GM19099 (cell line): Measurements from ENCODE around the gene FAM13A.

Source experiments
- POLR2A ChIP-seq: IDR thresholded peaks from 3 replicates; pipeline ENCODE4 v1.6.1; 2011; ENCODE audit warnings: low read depth; ENCODE audit not compliant: insufficient read length; ENCODE audit errors: extremely low read depth

FAM13A gene

DNA sequence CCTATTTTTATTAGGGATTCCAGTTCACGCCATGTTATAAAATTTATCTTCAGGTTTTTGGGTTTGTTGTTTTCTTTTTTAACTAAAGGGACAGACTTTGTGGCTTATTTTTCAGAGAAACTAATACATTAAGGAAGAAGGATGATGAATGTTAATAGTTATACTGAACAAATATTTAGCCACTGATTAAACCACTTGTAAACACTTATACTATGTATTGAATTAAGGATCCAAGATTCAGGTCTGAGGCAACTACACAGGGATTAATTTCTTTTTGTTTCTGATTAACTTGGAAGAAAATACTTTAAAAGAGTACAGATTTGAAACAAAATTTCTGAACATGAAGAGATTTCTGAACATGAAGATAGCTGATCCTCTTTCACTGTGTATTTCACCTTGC is 276.6 kb downstream of the FAM13A start:
- TF ChIP-seq POLR2A, result no peak

DNA sequence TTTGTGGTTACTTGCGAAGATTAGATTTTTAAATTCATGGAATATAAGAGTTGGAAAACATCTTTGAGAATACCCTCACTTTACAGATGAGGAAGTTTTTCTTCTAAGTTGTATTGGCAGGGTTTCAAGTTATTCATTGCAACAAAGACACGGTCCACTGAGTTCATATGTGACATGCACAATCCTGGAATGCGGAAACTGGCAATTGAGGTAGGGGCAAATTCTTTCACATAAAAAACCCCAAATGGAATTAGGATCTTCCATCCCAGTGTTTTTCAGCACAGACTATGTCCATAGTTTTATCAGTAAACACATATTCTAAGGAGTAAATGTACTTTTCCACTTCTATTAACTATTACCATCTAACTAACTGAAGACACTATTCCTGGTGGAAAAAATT is 277.6 kb downstream of the FAM13A start:
- TF ChIP-seq POLR2A, result no peak

DNA sequence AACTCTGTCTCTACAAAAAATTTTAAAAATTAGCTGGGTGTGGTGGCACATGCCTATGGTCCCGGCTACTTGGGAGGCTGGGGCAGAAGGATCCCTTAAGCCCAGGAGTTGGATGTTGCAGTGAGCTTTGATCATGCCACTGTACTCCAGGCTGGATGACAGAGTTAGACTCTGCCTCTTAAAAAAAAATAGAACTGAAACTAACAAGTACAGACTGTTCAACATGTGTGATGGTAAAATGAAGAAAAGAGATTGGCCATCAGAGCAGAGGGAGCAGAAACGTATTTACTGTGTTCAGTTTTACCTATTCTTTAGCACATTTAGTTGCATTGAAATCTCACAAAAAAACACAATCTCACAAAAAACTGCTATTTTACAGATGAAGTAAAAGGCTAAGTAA is 281.5 kb downstream of the FAM13A start:
- no peak for TF ChIP-seq POLR2A

DNA sequence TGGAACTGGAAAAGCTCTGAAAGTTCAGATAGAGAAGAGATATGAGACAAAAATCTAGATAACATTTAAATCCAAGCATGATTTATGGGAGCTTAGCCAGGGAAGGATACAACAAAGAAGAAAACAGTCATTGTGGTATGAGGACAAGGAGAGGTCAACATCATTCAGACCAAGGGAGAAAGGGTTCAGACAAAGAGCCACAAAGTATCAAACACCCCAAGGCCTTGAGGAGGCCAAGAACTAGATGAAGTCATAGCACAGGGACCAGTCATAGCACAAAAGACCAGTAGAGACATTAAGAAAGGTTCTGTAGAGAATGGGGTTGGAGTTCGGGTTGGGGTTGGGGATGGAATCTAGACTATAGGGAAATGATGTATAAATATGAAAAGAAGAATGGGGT is 282.0 kb downstream of the FAM13A start:
- TF ChIP-seq POLR2A, result no peak

DNA sequence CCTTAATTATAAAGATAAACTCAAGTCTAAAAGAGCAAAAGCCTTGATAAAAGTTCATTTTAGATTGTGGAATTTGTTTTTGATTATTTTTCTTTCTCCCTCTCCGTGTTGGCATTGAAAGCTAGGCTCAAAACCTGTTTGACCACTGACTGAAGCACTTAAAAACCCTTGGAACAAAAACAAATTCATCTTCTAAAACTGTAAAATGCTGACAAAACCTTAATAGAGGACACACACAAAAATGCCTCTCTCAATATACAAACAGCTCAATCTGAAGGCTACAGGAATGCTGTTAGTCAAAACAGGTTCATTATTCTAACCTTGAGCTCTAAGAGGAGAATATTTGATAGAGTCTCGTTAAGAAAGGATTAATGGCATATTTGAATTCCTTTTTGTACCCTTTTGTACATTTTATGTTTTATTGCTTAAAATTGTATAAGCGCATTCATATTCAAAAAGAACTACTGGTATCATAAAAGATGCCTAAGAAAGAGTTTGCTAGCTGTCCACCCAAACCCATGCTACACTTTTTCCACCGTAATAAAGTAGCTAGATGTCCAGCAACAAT is 285.0 kb downstream of the FAM13A start:
- no peak for TF ChIP-seq POLR2A

DNA sequence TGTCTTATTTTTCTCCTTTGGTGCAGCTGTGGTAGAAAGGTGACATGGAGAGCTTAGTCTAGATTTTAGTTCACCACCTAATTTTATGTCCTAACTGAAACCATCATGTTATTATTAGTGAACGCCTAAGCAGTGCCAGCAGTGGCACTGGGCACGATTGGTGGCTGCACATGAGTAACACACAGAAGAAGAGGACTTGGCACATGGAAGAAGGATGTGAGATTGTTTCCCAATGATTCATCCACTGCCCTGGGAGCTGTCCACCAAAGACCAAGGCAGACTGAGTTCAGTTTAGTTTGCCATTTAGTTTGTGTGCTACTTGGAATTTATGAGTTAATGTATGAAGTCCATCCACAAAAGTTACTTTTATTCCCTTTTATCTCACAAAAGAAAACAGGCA is 291.3 kb downstream of the FAM13A start:
- no peak for TF ChIP-seq POLR2A

DNA sequence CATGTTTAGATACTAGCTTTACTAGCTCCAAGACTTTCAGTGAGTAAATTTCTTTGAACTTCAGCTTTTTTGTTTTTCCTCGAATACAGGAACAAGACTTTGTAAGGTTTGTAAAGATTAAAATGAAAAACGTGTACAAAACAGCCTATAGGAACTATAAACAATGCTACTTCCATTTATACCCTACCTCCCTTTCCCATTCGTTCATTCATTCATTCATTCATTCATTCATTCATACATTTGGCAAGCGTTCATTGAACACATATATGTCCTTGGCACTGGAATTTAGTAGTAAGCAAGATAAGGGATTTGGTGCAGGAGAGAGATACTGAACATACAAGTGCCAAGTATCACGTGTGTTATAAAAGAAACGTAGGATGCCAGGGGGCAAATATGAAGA is 293.9 kb downstream of the FAM13A start:
- no peak for TF ChIP-seq POLR2A

DNA sequence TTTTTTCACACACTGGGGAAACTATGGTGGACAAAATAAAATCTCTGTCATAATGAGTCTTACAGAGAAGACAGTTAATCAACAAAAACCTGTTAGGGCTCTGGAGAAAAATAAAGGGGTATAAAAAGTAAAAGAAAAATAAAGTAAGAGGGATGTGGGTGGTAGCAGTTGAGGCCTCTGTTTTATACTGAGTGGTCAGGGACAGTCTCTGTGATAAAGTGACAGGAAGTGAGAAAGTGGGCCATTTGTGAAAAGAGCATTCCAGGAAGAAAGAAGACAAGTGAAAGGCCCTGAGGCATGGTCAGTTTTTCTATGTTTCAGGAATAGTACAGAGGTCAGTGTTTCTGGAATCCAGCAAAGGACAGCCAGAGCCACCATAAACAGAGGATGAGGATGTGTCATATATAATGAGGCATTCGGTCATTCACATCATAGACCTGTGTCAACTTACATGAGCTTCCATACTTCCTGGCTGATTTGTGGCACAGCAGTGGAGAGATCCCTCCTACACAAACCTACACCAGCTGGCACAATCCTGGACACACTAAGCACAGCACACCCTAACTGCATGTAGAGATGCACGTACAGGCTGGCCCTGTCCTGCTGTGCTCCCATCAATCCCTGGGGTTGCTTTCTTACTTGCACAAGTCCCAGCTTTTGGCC is 295.0 kb downstream of the FAM13A start:
- no peak for TF ChIP-seq POLR2A

DNA sequence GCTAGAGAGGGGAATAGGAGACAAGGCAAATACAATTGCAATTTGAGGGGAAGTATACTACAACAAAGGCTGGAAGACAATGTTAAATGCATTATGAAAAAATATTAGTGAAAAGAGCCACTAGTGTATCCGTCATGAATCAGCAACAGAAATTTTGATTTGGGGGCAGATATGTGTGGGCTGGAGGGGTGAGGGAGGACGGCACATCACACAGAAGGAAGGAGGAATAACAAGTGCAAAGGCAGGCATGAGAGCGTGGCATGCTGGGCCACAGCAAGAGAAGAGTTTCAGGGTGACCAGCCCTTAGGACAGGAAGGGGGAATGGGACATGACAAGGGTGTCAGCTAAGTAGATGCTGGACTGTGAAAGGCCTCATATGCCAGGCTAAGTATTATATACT is 295.6 kb downstream of the FAM13A start:
- no peak for TF ChIP-seq POLR2A

DNA sequence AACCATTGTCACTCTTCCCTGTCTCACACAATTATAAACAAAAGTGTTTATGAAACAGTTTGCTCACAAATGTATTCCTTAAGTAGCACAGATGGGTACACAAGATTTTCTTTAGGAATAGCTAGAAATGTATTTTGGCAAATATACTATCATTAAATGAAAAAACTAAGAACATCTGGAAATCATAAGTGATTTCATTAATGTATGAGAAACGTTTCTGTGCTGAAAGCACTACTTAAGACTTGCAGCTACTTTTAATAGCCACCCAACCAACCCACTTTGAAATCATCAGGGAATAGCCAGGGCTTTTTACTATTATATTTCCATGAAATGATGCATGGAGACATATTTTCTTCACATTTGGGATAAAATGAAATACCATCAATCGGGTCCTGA is 297.1 kb downstream of the FAM13A start:
- TF ChIP-seq POLR2A, result no peak

DNA sequence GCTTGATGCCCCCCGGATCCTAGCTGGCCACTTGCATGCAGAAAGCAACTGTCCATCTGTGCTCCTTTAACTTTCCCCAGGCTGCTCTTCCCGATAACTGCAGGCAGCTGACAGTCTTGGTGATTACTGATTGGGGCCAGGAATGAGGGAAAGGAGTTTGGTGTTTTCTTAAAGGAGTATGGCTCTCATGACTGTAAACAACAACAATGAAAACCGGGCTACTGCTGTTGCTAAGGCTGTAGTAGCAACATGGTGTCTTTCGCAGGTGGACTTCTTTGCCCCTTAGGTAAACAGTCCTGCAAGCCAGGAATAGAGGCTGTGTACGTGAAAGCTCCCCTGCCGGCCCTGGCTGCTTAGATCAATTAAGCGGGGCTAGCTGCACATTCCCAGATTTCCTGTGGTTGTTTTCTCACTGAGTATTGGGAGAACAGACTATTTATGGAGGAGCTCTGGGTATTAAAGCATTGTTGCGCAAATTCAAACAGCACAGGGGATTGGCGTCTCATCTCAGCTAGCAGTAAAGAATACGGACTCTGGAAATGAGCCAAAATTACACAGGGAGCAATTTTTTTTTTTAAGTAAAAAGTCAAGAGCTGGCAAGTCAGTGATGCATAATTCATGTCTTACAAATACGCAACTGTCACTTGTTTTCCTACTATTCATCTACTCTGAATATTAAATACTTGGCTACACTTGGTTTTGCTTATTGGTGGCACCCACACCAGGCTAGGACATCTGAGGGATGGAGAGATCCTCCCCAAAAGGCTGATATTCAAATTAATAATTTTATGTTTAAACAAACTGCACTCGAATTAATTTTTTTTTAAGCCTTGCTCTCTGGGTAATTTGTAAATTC is 297.7 kb downstream of the FAM13A start:
- TF ChIP-seq POLR2A, result no peak

DNA sequence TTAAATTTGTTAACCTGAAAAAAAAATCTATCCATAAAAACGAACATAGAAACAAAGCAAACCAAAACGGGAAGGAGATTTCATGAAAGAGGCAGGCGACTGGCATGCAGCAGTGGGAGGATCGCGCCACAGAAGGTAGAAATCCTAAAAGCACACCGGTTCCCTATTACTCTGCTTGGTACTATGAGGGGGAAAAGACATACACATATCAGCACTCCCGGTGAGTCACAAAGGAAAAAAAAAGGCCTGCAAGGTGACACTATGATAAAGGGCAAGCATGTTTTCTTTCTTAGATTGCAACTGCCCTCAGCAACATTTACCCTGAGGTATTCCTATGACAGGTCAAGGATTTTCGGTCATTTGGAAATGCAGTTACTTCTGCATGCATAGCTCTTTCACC is 298.7 kb downstream of the FAM13A start:
- no peak for TF ChIP-seq POLR2A

DNA sequence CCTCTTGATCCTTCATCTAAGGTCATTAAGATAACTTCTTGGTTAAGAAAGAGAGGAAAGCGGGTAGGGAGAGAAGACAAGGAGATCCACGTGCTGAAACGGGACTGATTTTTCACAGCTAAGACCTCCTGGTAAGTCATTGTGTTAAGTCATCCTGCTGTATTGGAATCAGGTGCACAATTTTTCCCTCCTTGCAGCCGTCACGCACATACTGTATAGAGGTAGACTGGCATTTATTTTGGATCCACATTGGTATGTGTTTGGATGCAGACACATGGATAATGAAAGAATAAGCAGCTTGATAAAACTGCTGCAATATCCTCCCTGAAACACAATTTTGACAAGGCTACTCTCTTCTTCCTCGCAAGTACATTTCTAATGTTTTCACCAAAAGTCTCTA is 299.2 kb downstream of the FAM13A start:
- no peak for TF ChIP-seq POLR2A

DNA sequence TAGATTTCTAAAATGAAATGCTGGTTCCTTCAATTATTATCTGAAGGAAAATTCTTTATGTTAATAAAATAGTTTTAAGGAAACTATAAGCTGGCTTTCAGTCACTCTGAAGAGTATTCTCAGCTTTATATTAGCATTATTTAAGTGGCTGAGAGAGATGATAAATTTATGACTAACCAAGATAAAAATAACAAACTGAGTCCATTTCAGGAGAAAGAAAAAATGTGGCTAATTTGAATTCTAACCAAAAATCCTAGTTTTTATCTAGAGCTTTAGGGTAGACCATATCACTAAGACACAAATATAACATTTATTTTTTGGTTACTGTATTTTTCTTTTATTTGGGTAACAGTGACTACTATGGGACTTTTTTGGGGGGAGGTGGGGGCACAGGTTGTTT is 299.9 kb downstream of the FAM13A start:
- no peak for TF ChIP-seq POLR2A

DNA sequence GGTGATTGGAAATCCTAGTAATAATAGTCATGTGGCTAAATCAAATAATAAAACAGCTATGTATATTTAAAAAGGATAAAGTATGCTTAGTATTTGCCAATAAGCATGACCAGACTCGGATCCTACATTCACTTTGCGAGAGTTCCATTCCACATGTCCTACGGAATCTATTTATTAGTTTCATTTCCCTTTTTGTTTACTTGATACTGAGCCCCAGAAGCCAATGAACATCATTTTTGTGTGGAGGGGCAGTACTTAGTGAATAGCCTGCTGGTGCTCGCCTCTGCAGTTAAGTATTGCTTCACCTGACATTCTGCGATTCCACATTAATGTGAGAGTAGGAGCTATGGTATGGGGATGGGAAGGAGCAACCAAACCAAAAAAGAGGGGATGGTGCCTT is 300.8 kb downstream of the FAM13A start:
- TF ChIP-seq POLR2A, result no peak

DNA sequence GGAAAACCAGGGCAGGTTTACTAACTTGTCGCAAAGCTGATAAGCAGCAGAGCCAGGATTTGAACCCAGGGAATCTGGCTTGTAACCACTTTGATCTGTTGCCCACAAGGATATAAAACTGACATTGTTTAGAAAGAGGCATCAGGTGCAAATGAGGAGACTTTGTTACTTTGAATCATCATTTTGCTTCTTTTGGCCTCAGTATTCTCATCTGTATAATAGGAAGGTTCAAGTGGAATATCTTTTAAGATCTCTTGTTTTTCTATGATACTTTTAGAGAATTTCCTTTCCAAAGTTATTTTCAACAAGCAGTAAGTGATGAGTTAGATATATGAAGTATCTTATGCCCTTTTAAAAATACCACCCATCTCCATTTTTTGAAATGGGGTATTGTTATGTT is 301.5 kb downstream of the FAM13A start:
- TF ChIP-seq POLR2A, result no peak
